Smooth muscle cell of bladder (primary cell): ENCODE results near the gene GNAI3. TPM values are rescaled to one million over a fixed set of nuclear protein-coding genes. Genes with fewer than 3 reads are reported as not detected.

Experiments
- total RNA-seq: library from RNA; depleted of rRNA; stranded (reverse); fragments of >200 nt; gene quantifications from 2 replicates; pipeline ENCODE4 v1.2.3, GENCODE V29; 2014

The GNAI3 gene
- total RNA-seq, result 11.7 and 13.7 TPM in 2 replicates

GRCh38 chr1:109548321-109549267 lies at the start of gene GNAI3:
TSS of gene GNAI3 (plus strand) at chr1:109548615. CDS start at chr1:109548721, 106 bp downstream.

GRCh38 chr1:109509176-109510134 lies 39.0 kb upstream of the GNAI3 start, which contains the start of gene AMIGO1:
TSS of gene AMIGO1 (minus strand) at chr1:109509727. CDS start at chr1:109508912, 815 bp downstream.

GRCh38 chr1:109539676-109540075 lies 8.7 kb upstream of the GNAI3 start, which contains the start of gene GPR61:
TSS of gene GPR61 (plus strand) at chr1:109539872. CDS start at chr1:109543023, 3,151 bp downstream.

GRCh38 chr1:109619576-109620400 lies 71.4 kb downstream of the GNAI3 start, which contains the start of the genes AMPD2 and GNAT2:
TSS of gene AMPD2 (plus strand) at chr1:109619837. CDS start at chr1:109621176, 1,339 bp downstream.
TSS of gene GNAT2 (minus strand) at chr1:109619616. CDS start at chr1:109612870, 6,746 bp downstream.

GRCh38 chr1:109655615-109656519 lies 107.5 kb downstream of the GNAI3 start, which contains the start of gene GSTM4:
TSS of gene GSTM4 (plus strand) at chr1:109656099. CDS start at chr1:109656390, 291 bp downstream.

GRCh38 chr1:109667452-109668122 lies 119.2 kb downstream of the GNAI3 start, which contains the start of gene GSTM2:
TSS of gene GSTM2 (plus strand) at chr1:109668057. CDS start at chr1:109668116, 59 bp downstream.

Other genes with a start within 250 kb of the GNAI3 start
- not detected in 2 replicates for gene MYBPHL, start 241.6 kb upstream of the GNAI3 start, total RNA-seq
- 3.3 and 4.7 TPM in 2 replicates for gene SORT1, start 150.7 kb upstream of the GNAI3 start, total RNA-seq
- gene PSMA5, start 122.2 kb upstream of the GNAI3 start, total RNA-seq, result 39.1 and 43.8 TPM in 2 replicates
- 0.28 and 0.46 TPM in 2 replicates for gene SYPL2, start 82.1 kb upstream of the GNAI3 start, total RNA-seq
- gene ATXN7L2, start 64.7 kb upstream of the GNAI3 start, total RNA-seq, result 0.85 and 1.5 TPM in 2 replicates
- gene CYB561D1, start 54.5 kb upstream of the GNAI3 start, total RNA-seq, result 3.6 TPM in 2 replicates
- 1.6 and 2.0 TPM in 2 replicates for gene AMIGO1, start 38.9 kb upstream of the GNAI3 start, total RNA-seq
- 0.28 TPM in 2 replicates for gene GPR61, start 8.7 kb upstream of the GNAI3 start, total RNA-seq
- 0.28 and 0.37 TPM in 2 replicates for gene GNAT2, start 71.0 kb downstream of the GNAI3 start, total RNA-seq
- gene AMPD2, start 71.2 kb downstream of the GNAI3 start, total RNA-seq, result 73.5 and 83.7 TPM in 2 replicates
- gene GSTM4, start 107.5 kb downstream of the GNAI3 start, total RNA-seq, result 14.8 and 18.4 TPM in 2 replicates
- 16.2 and 20.0 TPM in 2 replicates for gene GSTM2, start 119.4 kb downstream of the GNAI3 start, total RNA-seq
- gene GSTM1, start 139.2 kb downstream of the GNAI3 start, total RNA-seq, result 9.0 and 9.6 TPM in 2 replicates
- gene GSTM5, start 163.6 kb downstream of the GNAI3 start, total RNA-seq, result 8.5 and 13.3 TPM in 2 replicates
- gene GSTM3, start 192.4 kb downstream of the GNAI3 start, total RNA-seq, result 215 and 220 TPM in 2 replicates
- gene EPS8L3, start 215.3 kb downstream of the GNAI3 start, total RNA-seq, result not detected in 2 replicates